HCT116 (cell line): ENCODE data around the gene TAF4. TPM values are rescaled to one million over a fixed set of nuclear protein-coding genes. Genes with fewer than 3 reads are reported as not detected.
"Not testable (repeated sequence)": the region's sequence is repeated elsewhere in the genome, so short reads cannot be mapped to it uniquely, and the experiment has no call there.

Source experiments
- ATAC-seq: fragments of 200-7000 bp; cut with Tn5 transposase; 2 replicates; pipeline ENCODE4 v1.9.1; 2020; ENCODE audit warnings: mild to moderate bottlenecking, moderate library complexity
- BruUV-seq: library from RNA; stranded (reverse); fragments of 400-500 nt; replicated peaks from 2 replicates; lab custom pipeline; 2021; lab: Mats Ljungman, UMichigan
- CTCF ChIA-PET: fragments of 300-600 bp; sonication (Branson Sonifier 250); formaldehyde crosslinking; loops from one replicate; lab custom pipeline; 2021; ENCODE audit warnings: antibody characterized with exemption; lab: Charles Lee
- POLR2A ChIA-PET: fragments of 300-600, 350-600 bp; sonication (Branson Sonifier 250); formaldehyde crosslinking; loops from one replicate; lab custom pipeline; 2021; ENCODE audit warnings: antibody characterized with exemption; lab: Charles Lee
- RAD21 ChIA-PET, 2 experiments: fragments of 300-600 bp; sonication (Branson Sonifier 250); formaldehyde crosslinking; loops; one replicate each; lab custom pipeline; 2023; ENCODE audit warnings: low total read pairs in 2 of 2; ENCODE audit not compliant: uncharacterized antibody in 2 of 2, unreplicated experiment in 2 of 2, low non-redundant PET in 1 of 2; lab: Charles Lee
- DNase-seq: peaks from one replicate; pipeline ENCODE4 v3.0.0-alpha.2; 2010; ENCODE audit warnings: low read depth, low spot score
- H2AFZ ChIP-seq: fragments of 200-600 bp; shearing (Covaris generic), sonication (generic); 2 replicates; pipeline ENCODE4 v1.6.1; 2017; ENCODE audit warnings: low read depth, mixed run types, mixed read lengths, antibody characterized with exemption, low read length; ENCODE audit not compliant: poor library complexity, severe bottlenecking
- H3K27ac ChIP-seq: 2 replicates; pipeline ENCODE4 v1.5.1; 2012; ENCODE audit warnings: low read depth, low read length
- H3K27me3 ChIP-seq: fragments of 200-600 bp; sonication (generic); 2 replicates; pipeline ENCODE4 v1.6.1; 2016; ENCODE audit warnings: mixed run types, low read length, mixed read lengths; ENCODE audit not compliant: insufficient read depth
- H3K36me3 ChIP-seq, 2 experiments: fragments of 200-500 bp in 1 of 2; fragments of 200-600 bp in 1 of 2; sonication (Bioruptor generic) in 1 of 2; sonication (generic) in 1 of 2; 2 replicates each; pipeline versions ENCODE4 v1.5.1 to v1.6.1; 2014 to 2016; ENCODE audit warnings: low read length in 2 of 2, inconsistent platforms in 1 of 2, mixed read lengths in 1 of 2, mixed run types in 1 of 2; ENCODE audit not compliant: insufficient read depth in 2 of 2, control insufficient read depth in 1 of 2
- H3K4me1 ChIP-seq, 2 experiments: fragments of 200-600 bp in 1 of 2; sonication (generic) in 1 of 2; 2 replicates each; pipeline versions ENCODE4 v1.5.1 to v1.6.1; 2012 to 2017; ENCODE audit warnings: low read length in 2 of 2, inconsistent platforms in 1 of 2, mild to moderate bottlenecking in 1 of 2, mixed read lengths in 1 of 2, mixed run types in 1 of 2, moderate library complexity in 1 of 2; ENCODE audit not compliant: insufficient read depth in 2 of 2, control insufficient read depth in 1 of 2
- H3K4me2 ChIP-seq: fragments of 200-600 bp; sonication (generic); 2 replicates; pipeline ENCODE4 v1.6.1; 2017; ENCODE audit warnings: mixed run types, low read length, mixed read lengths
- H3K4me3 ChIP-seq, 2 experiments: fragments of 200-600 bp in 1 of 2; sonication (generic) in 1 of 2; replicated peaks in 1 of 2; 2 replicates each; pipeline ENCODE4 v1.5.1; 2011 to 2016; ENCODE audit warnings: low read length in 2 of 2, control low read depth in 1 of 2, low read depth in 1 of 2, mild to moderate bottlenecking in 1 of 2, mixed read lengths in 1 of 2, mixed run types in 1 of 2
- H3K79me2 ChIP-seq: fragments of 200-600 bp; sonication (generic); 2 replicates; pipeline ENCODE4 v1.6.1; 2017; ENCODE audit warnings: mild to moderate bottlenecking, mixed run types, low read length, moderate library complexity, mixed read lengths; ENCODE audit not compliant: insufficient read depth
- H3K9ac ChIP-seq: fragments of 200-600 bp; sonication (generic); 2 replicates; pipeline ENCODE4 v1.6.1; 2016; ENCODE audit warnings: low read length, mixed read lengths
- H3K9me2 ChIP-seq: fragments of 200-600 bp; sonication (generic), shearing (Covaris generic); 2 replicates; pipeline ENCODE4 v1.6.1; 2017; ENCODE audit warnings: mixed run types, mild to moderate bottlenecking, moderate library complexity; ENCODE audit not compliant: insufficient read depth
- H3K9me3 ChIP-seq, 2 experiments: fragments of 200-500 bp in 1 of 2; fragments of 200-600 bp in 1 of 2; sonication (Bioruptor generic) in 1 of 2; sonication (generic) in 1 of 2; 2 replicates each; pipeline ENCODE4 v1.6.1; 2014 to 2017; ENCODE audit warnings: low read length in 2 of 2, mixed read lengths in 2 of 2, inconsistent platforms in 1 of 2, low read depth in 1 of 2, mild to moderate bottlenecking in 1 of 2, mixed run types in 1 of 2, moderate library complexity in 1 of 2; ENCODE audit not compliant: control insufficient read depth in 1 of 2, insufficient read depth in 1 of 2
- H4K20me1 ChIP-seq: fragments of 200-600 bp; sonication (generic), shearing (Covaris generic); 2 replicates; pipeline ENCODE4 v1.6.1; 2017; ENCODE audit warnings: mixed run types, mild to moderate bottlenecking, moderate library complexity; ENCODE audit not compliant: insufficient read depth
- CBX3 ChIP-seq: IDR thresholded peaks from 2 replicates; pipeline ENCODE4 v1.6.1; 2012; ENCODE audit warnings: low read depth
- CEBPB ChIP-seq: IDR thresholded peaks from 2 replicates; pipeline ENCODE4 v1.6.1; 2012; ENCODE audit warnings: low read depth
- EGR1 ChIP-seq: IDR thresholded peaks from 2 replicates; pipeline ENCODE4 v1.6.1; 2012; ENCODE audit warnings: low read depth
- ELF1 ChIP-seq: IDR thresholded peaks from 2 replicates; pipeline ENCODE4 v1.6.1; 2012; ENCODE audit warnings: low read depth, borderline replicate concordance
- EZH2 ChIP-seq: fragments of 200-600 bp; sonication (generic); IDR thresholded peaks from 2 replicates; pipeline ENCODE4 v1.6.1; 2017; ENCODE audit warnings: antibody characterized with exemption, mixed run types
- FOSL1 ChIP-seq: IDR thresholded peaks from 2 replicates; pipeline ENCODE4 v1.6.1; 2012; ENCODE audit warnings: low read depth
- POLR2A ChIP-seq: IDR thresholded peaks from 2 replicates; pipeline ENCODE4 v1.7.0; 2011; ENCODE audit warnings: borderline replicate concordance; ENCODE audit not compliant: insufficient read depth, insufficient read length; ENCODE audit errors: extremely low read depth
- SP1 ChIP-seq: IDR thresholded peaks from 2 replicates; pipeline ENCODE4 v1.6.1; 2012; ENCODE audit warnings: low read depth
- TCF7L2 ChIP-seq: IDR thresholded peaks from 2 replicates; pipeline ENCODE4 v1.7.0; 2011; ENCODE audit warnings: borderline replicate concordance, inconsistent platforms; ENCODE audit not compliant: insufficient read depth, insufficient read length; ENCODE audit errors: extremely low read depth
- YY1 ChIP-seq: IDR thresholded peaks from 2 replicates; pipeline ENCODE4 v1.6.1; 2011; ENCODE audit warnings: low read length, low read depth, moderate library complexity, mild to moderate bottlenecking; ENCODE audit not compliant: insufficient replicate concordance; ENCODE audit errors: extremely low read depth
- ZFX ChIP-seq: fragments of 450-650 bp; IDR thresholded peaks from 2 replicates; pipeline ENCODE4 v1.6.1; 2017
- ZNF274 ChIP-seq: fragments of 200-500 bp; sonication (Bioruptor generic); IDR thresholded peaks from 2 replicates; pipeline ENCODE4 v1.6.1; 2014; ENCODE audit warnings: mild to moderate bottlenecking, low read depth, low read length, inconsistent platforms
- intact Hi-C: fragments of 100-400 bp; cut with micrococcal nuclease; formaldehyde crosslinking; loops from 2 replicates; pipeline ENCODE4 v1.10.0; 2022
- total RNA-seq: library from RNA; stranded (reverse); gene quantifications from one replicate; pipeline ENCODE4 v1.2.1, GENCODE V29; 2021; ENCODE audit not compliant: unreplicated experiment
- TF ChIP-seq, protein P1 (sequence below): IDR thresholded peaks from 2 replicates; pipeline ENCODE4 v1.6.1; 2012
- TF ChIP-seq, protein P2 (sequence below): IDR thresholded peaks from 2 replicates; pipeline ENCODE4 v1.6.1; 2011; ENCODE audit warnings: mild to moderate bottlenecking, low read length, moderate library complexity; ENCODE audit not compliant: insufficient replicate concordance; ENCODE audit errors: extremely low read depth
- TF ChIP-seq, protein P3 (sequence below): IDR thresholded peaks from 2 replicates; pipeline ENCODE4 v1.6.1; 2012

Gene TAF4
- total RNA-seq, 1 experiment from 2014 or later, result 26.8 TPM

DNA sequence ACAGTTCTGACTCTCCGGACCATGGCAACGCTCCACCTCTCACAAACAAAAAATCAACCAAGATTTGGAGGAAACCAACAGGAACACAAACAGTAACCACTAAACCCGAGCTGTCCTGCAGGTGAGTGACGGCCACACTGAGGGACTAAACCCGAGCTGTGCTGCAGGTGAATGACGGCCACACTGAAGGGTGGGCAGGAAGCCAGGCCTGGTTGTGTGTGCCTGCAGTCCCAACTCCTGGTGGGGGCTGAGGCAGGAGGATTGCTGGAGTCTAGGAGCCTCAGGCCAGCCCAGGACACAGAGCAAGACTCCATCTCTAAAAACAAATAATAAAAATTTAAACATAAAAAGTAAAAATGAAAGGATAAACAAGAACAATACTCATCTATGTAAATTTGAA lies 80.6 kb downstream of the TAF4 start:
- H3K4me1 ChIP-seq, result no peaks in the 10 kb centered on the region
- H3K79me2 ChIP-seq, result peaks cover 3% of the 10 kb centered on the region
- H4K20me1 ChIP-seq, result no peaks in the 10 kb centered on the region
- intact Hi-C loops, result no loop called here
- no peak overlapping the region for H2AFZ ChIP-seq
- no peak for DNase-seq
- peaks cover 0 to 4% of the 10 kb centered on the region in 2 experiments; a peak in 2 of 4 replicates for H3K36me3 ChIP-seq
- no peak overlapping the region for H3K4me3 ChIP-seq
- H3K4me2 ChIP-seq, result no peak overlapping the region
- no peak for ATAC-seq
- H3K9ac ChIP-seq, result no peak overlapping the region
- BruUV-seq, result no TSS peak
- TF ChIP-seq, protein P1, sequence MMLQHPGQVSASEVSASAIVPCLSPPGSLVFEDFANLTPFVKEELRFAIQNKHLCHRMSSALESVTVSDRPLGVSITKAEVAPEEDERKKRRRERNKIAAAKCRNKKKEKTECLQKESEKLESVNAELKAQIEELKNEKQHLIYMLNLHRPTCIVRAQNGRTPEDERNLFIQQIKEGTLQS, result no peak
- TF ChIP-seq ZNF274, result no peak
- TF ChIP-seq TCF7L2, result no peak
- no peak for TF ChIP-seq EGR1
- TF ChIP-seq POLR2A, result no peak
- no peak for TF ChIP-seq CBX3
- no peak for TF ChIP-seq SP1
- TF ChIP-seq CEBPB, result no peak
- TF ChIP-seq YY1, result no peak
- no peak for TF ChIP-seq ZFX
- no peak for TF ChIP-seq ELF1
- TF ChIP-seq, protein P2, sequence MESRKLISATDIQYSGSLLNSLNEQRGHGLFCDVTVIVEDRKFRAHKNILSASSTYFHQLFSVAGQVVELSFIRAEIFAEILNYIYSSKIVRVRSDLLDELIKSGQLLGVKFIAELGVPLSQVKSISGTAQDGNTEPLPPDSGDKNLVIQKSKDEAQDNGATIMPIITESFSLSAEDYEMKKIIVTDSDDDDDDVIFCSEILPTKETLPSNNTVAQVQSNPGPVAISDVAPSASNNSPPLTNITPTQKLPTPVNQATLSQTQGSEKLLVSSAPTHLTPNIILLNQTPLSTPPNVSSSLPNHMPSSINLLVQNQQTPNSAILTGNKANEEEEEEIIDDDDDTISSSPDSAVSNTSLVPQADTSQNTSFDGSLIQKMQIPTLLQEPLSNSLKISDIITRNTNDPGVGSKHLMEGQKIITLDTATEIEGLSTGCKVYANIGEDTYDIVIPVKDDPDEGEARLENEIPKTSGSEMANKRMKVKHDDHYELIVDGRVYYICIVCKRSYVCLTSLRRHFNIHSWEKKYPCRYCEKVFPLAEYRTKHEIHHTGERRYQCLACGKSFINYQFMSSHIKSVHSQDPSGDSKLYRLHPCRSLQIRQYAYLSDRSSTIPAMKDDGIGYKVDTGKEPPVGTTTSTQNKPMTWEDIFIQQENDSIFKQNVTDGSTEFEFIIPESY, result no peak
- TF ChIP-seq EZH2, result no peak
- no peak for TF ChIP-seq FOSL1
- TF ChIP-seq, protein P3, sequence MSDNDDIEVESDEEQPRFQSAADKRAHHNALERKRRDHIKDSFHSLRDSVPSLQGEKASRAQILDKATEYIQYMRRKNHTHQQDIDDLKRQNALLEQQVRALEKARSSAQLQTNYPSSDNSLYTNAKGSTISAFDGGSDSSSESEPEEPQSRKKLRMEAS, result no peak
- ChIA-PET CTCF (no interaction called here), RAD21 (no interaction called here), POLR2A (no interaction called here)
- H3K9me3 ChIP-seq, result no peaks in the 10 kb centered on the region
- H3K9me2 ChIP-seq, result no peaks in the 10 kb centered on the region
- no peak overlapping the region for H3K27ac ChIP-seq
- no peaks in the 10 kb centered on the region for H3K27me3 ChIP-seq

DNA sequence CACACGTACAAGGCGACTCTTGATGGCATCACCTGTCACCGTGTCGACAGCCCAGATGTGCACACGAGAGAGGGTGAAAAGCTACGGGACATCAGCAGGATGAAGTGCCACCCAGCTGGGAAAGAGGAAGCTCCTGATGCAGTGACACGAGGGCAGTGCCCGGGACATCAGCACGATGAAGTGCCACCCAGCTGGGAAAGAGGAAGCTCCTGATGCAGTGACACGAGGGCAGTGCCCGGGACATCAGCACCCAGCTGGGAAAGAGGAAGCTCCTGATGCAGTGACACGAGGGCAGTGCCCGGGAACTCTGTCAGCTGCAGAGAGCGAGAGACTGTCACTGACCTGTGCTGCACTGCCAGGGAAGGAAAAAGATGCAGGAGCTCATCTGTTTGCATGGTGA lies 81.2 kb downstream of the TAF4 start:
- ATAC-seq, DNase-seq, H3K4me2 ChIP-seq, H3K27me3 ChIP-seq, CTCF ChIA-PET, H3K9me3 ChIP-seq, BruUV-seq, H4K20me1 ChIP-seq, H3K79me2 ChIP-seq, intact Hi-C loops, RAD21 ChIA-PET, H3K36me3 ChIP-seq, H3K4me3 ChIP-seq, H3K27ac ChIP-seq, H2AFZ ChIP-seq, H3K9ac ChIP-seq, H3K4me1 ChIP-seq, H3K9me2 ChIP-seq, POLR2A ChIA-PET: not testable (repeated sequence)
